GM19240 (cell line): ENCODE measurements around the gene MT4.
"Not testable (repeated sequence)": the region's sequence is repeated elsewhere in the genome, so short reads cannot be mapped to it uniquely, and the experiment has no call there.

Experiments
- DNase-seq: peaks from one replicate; pipeline ENCODE4 v3.0.0; 2011; ENCODE audit warnings: low spot score; ENCODE audit not compliant: insufficient read length

Gene MT4

GRCh38 chr16:56558024-56558747 is 6.7 kb upstream of the MT4 start:
- no peak for DNase-seq

GRCh38 chr16:56559109-56559508 is 5.8 kb upstream of the MT4 start:
- DNase-seq: no peak

GRCh38 chr16:56560447-56560846 is 4.4 kb upstream of the MT4 start:
- no peak for DNase-seq

- no peak for DNase-seq
These were observed 3.7 kb upstream of the MT4 start for GRCh38 chr16:56561126-56561525.

GRCh38 chr16:56569971-56570370 is 5.1 kb downstream of the MT4 start:
- no peak for DNase-seq

- DNase-seq: no peak
These were observed 6.7 kb downstream of the MT4 start for GRCh38 chr16:56571525-56571924.

GRCh38 chr16:56574625-56575024 is 9.8 kb downstream of the MT4 start:
- no peak for DNase-seq

GRCh38 chr16:56576585-56577299 is 11.9 kb downstream of the MT4 start:
- DNase-seq: peak; percentile 63

- no peak for DNase-seq
These were observed 12.4 kb downstream of the MT4 start for GRCh38 chr16:56577300-56577625.

- DNase-seq: no peak
These were observed 15.6 kb downstream of the MT4 start for GRCh38 chr16:56580391-56581048.

GRCh38 chr16:56582911-56583310 is 18.0 kb downstream of the MT4 start:
- not testable (repeated sequence) for DNase-seq

- DNase-seq: no peak
These were observed 18.7 kb downstream of the MT4 start for GRCh38 chr16:56583351-56584168.

- DNase-seq: no peak
These were observed 19.4 kb downstream of the MT4 start for GRCh38 chr16:56584276-56584675.

- DNase-seq: no peak
These were observed 23.9 kb downstream of the MT4 start for GRCh38 chr16:56588781-56589140.

- DNase-seq: no peak
These were observed 24.5 kb downstream of the MT4 start, which contains the start of gene MT3 for GRCh38 chr16:56589141-56590039. Gene MT3 (plus strand): TSS chr16:56589528. CDS start chr16:56589591, 63 bp downstream.

GRCh38 chr16:56591377-56592060 is 26.6 kb downstream of the MT4 start:
- DNase-seq: no peak

- DNase-seq: no peak
These were observed 28.9 kb downstream of the MT4 start for GRCh38 chr16:56593573-56594291.

GRCh38 chr16:56594292-56594619 is 29.4 kb downstream of the MT4 start:
- no peak for DNase-seq

GRCh38 chr16:56600398-56600999 is 35.6 kb downstream of the MT4 start:
- DNase-seq: peak; percentile 24
